Esophagus muscularis mucosa (tissue), 3 donors: ENCODE measurements around the gene ITGB5.

Source experiments
- CTCF ChIP-seq, 3 experiments: fragments of 200-600 bp in 2 of 3; fragments of 450-650 bp in 1 of 3; sonication (generic) in 2 of 3; IDR thresholded peaks; one replicate each; pipeline ENCODE4 v1.5.1; 2017 to 2019; ENCODE audit warnings: antibody characterized with exemption in 3 of 3, mild to moderate bottlenecking in 2 of 3, moderate library complexity in 1 of 3
- EP300 ChIP-seq: sonication (generic); formaldehyde crosslinking; IDR thresholded peaks from one replicate; pipeline ENCODE4 v1.6.1; 2017; ENCODE audit warnings: antibody characterized with exemption

DNA sequence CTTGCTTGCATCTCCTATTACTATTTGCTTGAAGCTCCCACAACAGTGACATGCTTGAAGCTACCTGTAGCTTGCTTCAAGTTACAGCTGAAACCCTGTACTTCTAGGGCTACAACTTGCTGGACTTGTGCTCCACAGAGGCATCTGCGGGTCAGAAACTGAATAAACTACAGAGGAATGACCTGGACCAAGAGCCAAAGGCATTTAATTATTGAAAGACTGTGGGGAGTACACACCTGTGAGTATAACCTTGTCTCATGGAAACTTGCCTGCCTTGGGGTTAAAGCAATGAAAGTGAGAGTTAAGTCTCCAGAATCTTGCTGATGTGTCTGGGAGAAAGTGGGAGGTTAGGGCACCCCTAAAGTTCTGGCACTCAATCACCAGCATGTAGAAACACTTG lies 87.1 kb downstream of the ITGB5 start:
- TF ChIP-seq CTCF (IDR thresholded peaks at IDR 0.05) (no peak), EP300 (no peak)
